ENCODE results near the gene BDP1.
A peak's percentile ranks its signal among the peaks of the same experiment; 100 is the strongest.
"Not testable (repeated sequence)": the region's sequence is repeated elsewhere in the genome, so short reads cannot be mapped to it uniquely, and the experiment has no call there.

BDP1 gene

GRCh38 chr5:71460693-71461092, 5.2 kb downstream of the BDP1 start:
- no peak for DNase-seq

GRCh38 chr5:71461360-71461759, 5.9 kb downstream of the BDP1 start:
- no peak for DNase-seq

- DNase-seq, result no peak
Observed at GRCh38 chr5:71471193-71471592, 15.7 kb downstream of the BDP1 start.

DNA sequence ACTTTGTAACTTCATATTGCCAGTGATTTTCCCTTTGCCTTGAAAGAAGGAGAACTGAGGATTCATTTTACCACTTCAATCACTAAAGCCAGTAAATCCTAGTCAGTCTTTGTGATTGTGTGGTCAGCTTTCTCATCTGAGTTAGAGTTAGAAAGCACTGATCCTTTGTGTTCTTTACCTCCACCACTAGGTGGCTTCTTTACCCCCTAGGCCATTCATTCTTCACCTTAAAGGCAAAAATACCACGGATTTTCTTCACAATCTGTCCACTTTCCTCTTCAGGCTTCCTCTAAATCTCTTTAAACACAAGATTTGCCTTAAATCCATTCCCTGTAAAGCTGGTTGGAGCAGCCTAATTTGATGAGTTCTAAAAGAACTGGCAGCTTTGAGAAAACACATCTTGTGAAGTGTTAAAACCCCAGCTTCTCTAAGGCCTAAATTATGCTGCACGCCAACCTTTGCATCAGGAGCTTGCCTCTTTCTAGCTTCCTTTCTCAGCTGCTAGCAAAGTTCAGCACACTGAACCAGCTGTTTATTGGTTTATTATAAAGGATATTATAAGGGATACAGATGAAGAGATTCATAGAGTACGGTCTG, 20.4 kb downstream of the BDP1 start:
- DNase-seq, result peak in 1 of 2 experiments; percentile 32

GRCh38 chr5:71481441-71481840, 26.0 kb downstream of the BDP1 start:
- no peak for DNase-seq

DNA sequence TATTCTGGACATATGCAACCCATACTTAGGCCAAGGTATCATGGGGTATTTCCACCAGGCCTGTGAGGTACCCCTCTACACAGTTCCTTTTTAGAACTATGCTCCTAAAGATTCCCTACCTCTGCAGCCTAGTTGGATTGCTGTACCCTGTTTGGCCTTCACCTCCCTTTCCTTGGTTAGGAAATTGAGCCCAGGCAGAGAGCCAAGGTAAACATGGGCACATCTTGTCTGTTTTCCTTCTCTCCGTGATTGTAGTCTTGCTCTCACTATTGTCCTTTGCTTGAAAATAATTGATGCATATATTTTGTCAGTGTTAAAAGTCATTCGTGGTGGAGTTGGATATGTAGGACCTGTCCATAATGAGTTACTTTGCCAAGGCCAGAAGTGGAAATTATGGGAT, 26.7 kb downstream of the BDP1 start:
- DNase-seq, result no peak

DNA sequence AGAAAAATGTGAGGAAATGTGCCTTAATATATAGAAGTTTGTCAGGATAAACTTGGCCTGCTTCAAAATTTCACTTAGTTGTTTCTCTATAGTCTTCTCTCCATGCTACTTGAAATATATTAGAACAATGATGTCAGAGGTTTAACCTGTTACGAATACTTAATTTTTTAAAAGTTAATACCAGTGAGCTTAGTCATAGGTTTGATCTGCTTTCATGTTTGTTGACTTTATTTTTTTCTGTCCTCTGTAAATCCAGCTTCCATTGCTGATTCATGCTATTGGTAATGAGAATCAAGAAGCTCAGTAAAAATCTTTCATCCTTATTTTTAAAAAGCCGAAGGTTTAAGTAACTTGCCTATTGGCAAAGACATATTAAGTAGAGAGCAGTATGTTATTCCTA, 27.9 kb downstream of the BDP1 start:
- no peak for DNase-seq

GRCh38 chr5:71492817-71493615, 37.6 kb downstream of the BDP1 start:
- no peak for DNase-seq

DNA sequence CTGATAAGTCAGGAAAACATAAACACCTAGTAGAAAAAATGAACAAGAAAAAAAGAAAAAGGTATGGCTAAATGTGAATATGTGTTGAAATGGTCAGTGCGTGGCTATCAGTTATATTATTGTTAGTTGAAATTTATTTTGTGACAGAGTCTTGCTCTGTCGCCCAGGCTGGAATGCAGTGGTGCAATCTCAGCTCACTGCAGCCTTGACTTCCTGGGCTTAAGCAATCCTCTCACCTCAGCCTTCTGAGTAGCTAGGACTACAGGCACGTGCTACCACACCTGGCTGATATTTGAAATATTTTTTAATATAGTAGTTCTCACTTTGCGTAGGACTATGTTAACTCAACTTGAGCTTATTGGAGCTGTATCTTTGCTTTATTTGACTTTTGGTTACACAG, 38.8 kb downstream of the BDP1 start:
- DNase-seq, result not testable (repeated sequence)

GRCh38 chr5:71498756-71499155, 43.3 kb downstream of the BDP1 start:
- DNase-seq, result not testable (repeated sequence)

DNA sequence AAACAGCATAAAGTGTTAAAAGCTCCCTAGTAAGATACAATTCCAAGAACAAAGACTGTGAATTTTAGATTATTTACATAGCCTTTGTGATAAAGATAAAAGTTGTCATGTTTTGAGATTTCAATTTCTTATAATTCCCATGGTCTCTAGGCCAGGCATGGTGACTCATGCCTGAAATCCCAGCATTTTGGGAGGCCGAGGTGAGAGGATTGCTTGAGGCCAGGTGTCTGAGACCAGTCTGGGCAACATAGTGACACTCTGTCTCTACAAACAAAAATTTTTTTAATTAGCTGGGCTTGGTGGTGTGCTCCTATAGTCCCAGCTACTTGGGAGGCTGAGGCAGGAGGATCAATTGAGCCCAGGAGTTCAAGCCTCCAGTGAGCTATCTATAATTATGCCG, 48.1 kb downstream of the BDP1 start:
- DNase-seq, result no peak

- DNase-seq, result no peak
Observed at GRCh38 chr5:71522151-71522550, 66.7 kb downstream of the BDP1 start.

- not testable (repeated sequence) for DNase-seq
Observed at GRCh38 chr5:71525611-71526010, 70.2 kb downstream of the BDP1 start.

DNA sequence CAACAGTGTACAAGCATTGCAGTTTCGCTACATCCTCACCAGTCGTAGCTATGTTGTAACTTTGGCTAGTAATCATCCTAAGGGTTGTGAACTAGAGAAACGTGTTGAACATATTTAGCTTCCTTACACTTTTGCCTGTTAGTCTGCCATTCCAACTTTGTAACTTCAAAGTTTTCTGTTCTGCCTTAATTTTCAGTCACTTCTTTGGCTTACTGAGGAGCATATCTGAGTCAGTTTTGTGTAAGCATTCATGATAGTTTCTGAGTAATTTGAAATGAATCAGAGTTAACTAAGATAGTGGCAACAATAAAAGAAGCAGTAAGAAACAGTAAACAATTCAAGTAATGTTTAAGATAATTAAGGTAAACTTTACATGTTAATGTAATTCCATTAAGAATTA, 72.8 kb downstream of the BDP1 start:
- DNase-seq, result no peak

- no peak for DNase-seq
Observed at GRCh38 chr5:71529682-71530081, 74.2 kb downstream of the BDP1 start.

- DNase-seq, result no peak
Observed at GRCh38 chr5:71533142-71533541, 77.7 kb downstream of the BDP1 start.

GRCh38 chr5:71533615-71534014, 78.2 kb downstream of the BDP1 start:
- DNase-seq, result no peak

DNA sequence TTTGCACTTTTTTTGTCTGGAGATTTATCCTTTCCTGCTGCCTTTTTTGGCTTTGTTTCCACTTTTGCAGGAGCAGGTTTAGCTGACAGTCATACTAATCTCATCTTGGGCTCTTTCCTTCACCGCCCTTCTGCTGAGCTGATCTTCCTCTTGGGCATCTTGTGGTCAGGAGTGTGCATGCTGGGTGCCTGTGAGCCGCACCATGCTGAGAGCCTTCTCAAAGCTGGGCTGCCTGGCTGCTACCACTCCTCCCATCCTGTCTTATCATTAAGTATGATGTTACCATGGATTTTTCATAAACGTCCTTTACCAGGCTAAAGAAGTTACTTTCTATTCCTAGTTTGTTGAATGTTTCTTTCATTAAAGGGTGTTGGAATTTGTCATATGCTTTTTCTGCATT, 82.2 kb downstream of the BDP1 start:
- DNase-seq, result no peak

DNA sequence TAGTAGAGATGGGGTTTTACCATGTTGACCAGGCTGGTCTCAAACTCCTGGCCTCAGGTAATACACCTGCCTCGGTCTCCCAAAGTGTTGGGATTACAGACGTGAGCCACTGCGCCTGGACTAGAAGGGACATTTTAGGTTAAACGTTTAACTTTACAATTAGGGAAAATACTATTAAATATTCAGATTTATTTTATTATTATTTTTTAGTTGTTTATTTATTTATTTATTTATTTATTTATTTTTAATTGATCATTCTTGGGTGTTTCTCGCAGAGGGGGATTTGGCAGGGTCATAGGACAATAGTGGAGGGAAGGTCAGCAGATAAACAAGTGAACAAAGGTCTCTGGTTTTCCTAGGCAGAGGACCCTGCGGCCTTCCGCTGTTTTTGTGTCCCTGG, 95.4 kb downstream of the BDP1 start:
- not testable (repeated sequence) for DNase-seq

DNA sequence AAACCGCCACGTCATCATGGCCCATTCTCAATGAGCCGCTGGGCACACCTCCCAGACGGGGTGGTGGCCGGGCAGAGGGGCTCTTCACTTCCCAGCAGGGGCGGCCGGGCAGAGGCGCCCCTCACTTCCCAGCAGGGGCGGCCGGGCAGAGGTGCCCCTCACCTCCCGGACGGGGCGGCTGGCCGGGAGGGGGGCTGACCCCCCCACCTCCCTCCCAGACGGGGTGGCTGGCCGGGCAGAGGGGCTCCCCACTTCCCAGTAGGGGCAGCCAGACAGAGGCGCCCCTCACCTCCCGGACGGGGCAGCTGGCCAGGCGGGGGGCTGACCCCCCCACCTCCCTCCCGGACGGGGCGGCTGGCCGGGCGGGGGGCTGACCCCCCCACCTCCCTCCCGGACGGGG, 96.1 kb downstream of the BDP1 start:
- DNase-seq, result not testable (repeated sequence)

- DNase-seq, result not testable (repeated sequence)
Observed at GRCh38 chr5:71552026-71552749, 96.7 kb downstream of the BDP1 start.

GRCh38 chr5:71563161-71563560, 107.7 kb downstream of the BDP1 start:
- no peak for DNase-seq

DNA sequence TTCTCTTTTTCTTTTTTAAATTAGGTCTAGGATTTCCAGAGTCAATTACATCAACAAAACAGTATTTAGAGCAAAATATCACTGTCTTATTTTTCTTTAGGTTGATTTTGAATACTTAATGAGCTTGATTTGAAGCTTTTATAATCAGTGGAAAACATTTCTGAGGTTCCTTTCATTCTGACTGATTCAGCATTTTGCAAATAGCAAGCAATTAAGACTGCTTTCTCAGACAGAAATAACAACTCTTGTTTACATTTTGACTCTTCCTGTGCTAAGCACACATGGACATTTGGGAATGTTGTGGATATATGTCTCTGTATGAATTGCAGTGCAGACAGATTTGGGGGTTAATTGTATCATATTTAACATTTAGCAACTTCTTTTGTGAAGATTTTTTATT, 109.4 kb downstream of the BDP1 start:
- DNase-seq, result no peak
